ENCODE results near the gene ACOT7.

Gene ACOT7

DNA sequence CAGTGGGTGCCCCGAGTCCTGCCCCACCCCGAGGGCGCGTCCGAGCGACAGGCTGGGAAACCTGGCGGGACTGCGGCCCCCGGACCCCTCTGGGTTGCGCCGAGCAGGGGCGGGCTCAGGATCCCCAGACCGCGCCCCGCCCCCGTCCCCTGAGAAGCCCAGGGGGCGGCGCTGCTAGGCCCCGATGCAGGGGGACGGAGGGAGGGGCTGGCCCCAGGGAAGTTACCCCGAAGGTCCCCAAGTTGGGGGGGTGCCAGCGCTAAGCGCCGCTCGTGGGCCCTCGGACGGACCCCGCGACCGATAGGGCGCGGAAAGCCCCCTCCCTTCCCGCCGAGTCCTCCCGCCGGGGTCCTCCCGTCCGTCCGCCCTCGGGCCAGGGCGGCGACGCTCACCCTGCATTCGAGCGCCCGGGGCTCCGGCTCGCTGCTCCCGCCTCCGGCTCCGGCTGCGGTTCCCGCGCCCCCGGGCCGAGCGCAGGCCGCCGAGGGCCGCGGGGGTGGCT, 133.1 kb downstream of the ACOT7 start:
- TF ChIP-seq CTCF (IDR thresholded peaks at IDR 0.05; ENCODE audit: unreplicated experiment in 3 of 3): no peak
- Mint-ChIP-seq H3K27ac (no peak overlapping the region), H3K4me3 (no peak overlapping the region)

DNA sequence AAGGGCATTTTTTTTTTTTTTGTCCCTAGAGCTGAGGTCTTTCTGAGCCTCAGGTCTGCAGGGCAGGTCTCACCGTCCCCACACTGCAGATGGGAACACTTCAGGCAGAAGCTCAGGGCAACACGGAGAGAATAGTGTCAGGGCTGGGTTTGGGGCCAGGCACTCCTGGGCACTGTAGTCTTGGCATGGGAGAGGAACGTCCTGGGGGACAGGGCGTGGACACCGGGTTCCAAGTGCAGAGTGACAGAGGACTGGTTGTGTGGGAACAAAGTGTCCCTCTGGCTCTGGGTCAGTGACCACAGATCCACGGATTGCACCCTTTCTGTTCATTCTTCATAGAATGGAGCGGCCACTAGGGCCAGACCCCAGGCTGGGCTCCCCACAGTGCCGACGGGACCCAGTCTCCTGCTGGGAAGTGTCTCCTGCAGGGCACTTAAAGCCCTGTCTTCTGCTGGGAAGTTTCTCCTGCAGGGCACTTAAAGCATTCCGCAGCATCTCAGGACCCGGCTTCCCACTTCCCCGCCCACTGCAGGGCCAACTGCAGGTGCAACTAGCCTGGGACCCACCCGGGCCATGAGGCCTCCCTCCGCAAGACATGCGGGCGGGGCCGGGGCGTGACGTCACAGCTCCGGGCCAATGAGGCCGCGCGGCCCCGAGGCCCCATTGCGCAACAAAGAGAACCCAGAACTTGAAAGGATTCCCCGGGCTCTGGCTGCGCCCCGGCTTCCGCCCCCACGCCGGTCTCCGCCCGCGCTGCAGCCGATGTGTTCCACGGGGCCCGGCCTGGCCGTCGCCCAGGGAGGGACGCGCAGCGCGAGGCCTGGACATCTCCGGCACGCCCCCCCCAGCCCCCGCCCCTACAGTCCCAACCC, 133.8 kb downstream of the ACOT7 start:
- peaks cover 6% of the 10 kb centered on the region for H3K27me3 Mint-ChIP-seq (ENCODE audit: low read depth)
- H3K36me3 Mint-ChIP-seq (ENCODE audit: low read depth): no peaks in the 10 kb centered on the region
- H3K27ac Mint-ChIP-seq: no peak overlapping the region
- H3K4me3 Mint-ChIP-seq: peak overlapping the region; percentile 74 to 81 (median 80)
- H3K9me3 Mint-ChIP-seq: no peaks in the 10 kb centered on the region
- H3K4me1 Mint-ChIP-seq: peaks cover 29% of the 10 kb centered on the region
- TF ChIP-seq CTCF (IDR thresholded peaks at IDR 0.05; ENCODE audit: unreplicated experiment in 3 of 3): no peak

More for the DNA sequence above, 133.1 kb downstream of the ACOT7 start:
- Mint-ChIP-seq H3K9me3 (no peaks in the 10 kb centered on the region), H3K36me3 (ENCODE audit: low read depth) (no peaks in the 10 kb centered on the region), H3K27me3 (ENCODE audit: low read depth) (peaks cover 6% of the 10 kb centered on the region), H3K4me1 (peaks cover 37% of the 10 kb centered on the region)

GRCh38 chr1:6258675-6259074, 134.9 kb downstream of the ACOT7 start:
- Mint-ChIP-seq H3K27me3 (ENCODE audit: low read depth) (peaks cover 11% of the 10 kb centered on the region), H3K27ac (no peak overlapping the region), H3K4me1 (peaks cover 20% of the 10 kb centered on the region), H3K9me3 (no peaks in the 10 kb centered on the region), H3K4me3 (peak overlapping the region; percentile 74 to 81 (median 80)), H3K36me3 (ENCODE audit: low read depth) (peaks cover 3% of the 10 kb centered on the region)
- no peak for TF ChIP-seq CTCF (IDR thresholded peaks at IDR 0.05; ENCODE audit: unreplicated experiment in 3 of 3)

GRCh38 chr1:6257541-6258069, 136.0 kb downstream of the ACOT7 start:
- no peaks in the 10 kb centered on the region for H3K9me3 Mint-ChIP-seq
- H3K4me1 Mint-ChIP-seq: peaks cover 10% of the 10 kb centered on the region
- no peak for TF ChIP-seq CTCF (IDR thresholded peaks at IDR 0.05; ENCODE audit: unreplicated experiment in 3 of 3)
- H3K27me3 Mint-ChIP-seq (ENCODE audit: low read depth): peaks cover 15% of the 10 kb centered on the region
- no peak overlapping the region for H3K27ac Mint-ChIP-seq
- peaks cover 6% of the 10 kb centered on the region for H3K36me3 Mint-ChIP-seq (ENCODE audit: low read depth)
- peak overlapping the region in 2 of 3 experiments; percentile 29 to 41 for H3K4me3 Mint-ChIP-seq

DNA sequence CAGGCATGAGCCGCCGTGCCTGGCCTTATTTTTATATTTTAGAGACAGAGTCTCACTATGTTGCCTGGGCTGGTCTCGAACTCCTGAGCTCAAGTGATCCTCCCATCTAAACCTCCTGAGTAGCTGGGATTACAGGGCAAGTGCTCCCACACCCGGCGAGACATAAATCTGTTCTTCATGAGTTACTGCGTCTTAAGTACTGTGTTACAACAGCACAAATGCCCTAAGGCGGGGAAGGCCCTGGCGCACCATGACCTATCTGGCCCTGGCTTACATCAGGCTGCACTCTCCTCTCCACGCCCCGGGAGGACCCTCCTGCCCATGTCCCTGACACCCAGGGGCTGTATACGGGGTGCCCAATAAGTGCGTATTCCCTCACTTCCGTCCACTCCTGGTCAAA, 136.9 kb downstream of the ACOT7 start:
- Mint-ChIP-seq H3K4me1 (peaks cover under 1% of the 10 kb centered on the region), H3K4me3 (peak overlapping the region in 1 of 3 experiments; percentile 46), H3K9me3 (no peaks in the 10 kb centered on the region), H3K36me3 (ENCODE audit: low read depth) (peaks cover 6% of the 10 kb centered on the region), H3K27me3 (ENCODE audit: low read depth) (peaks cover 25% of the 10 kb centered on the region), H3K27ac (no peak overlapping the region)
- no peak for TF ChIP-seq CTCF (IDR thresholded peaks at IDR 0.05; ENCODE audit: unreplicated experiment in 3 of 3)
